ENCODE results near the gene ALDH2.

DNA sequence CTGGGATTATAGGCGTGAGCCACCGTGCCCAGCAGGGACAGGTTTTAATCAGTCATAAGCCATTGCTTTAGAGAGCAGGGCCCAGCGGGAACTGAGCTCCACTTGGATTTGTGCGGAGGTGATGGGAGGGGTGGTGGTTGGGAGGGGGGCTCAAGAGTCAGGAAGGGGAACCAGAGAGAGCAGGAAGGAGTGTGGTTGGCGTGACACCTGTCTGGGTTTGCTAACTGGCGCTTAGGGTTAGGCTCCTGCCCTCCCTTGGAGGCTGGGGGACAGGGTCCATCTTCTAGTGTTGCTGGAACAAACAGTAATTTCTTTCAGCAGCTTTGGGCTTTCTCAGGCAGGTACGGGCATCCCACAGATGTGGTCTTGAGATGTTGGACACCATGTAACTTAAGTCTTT is 7.5 kb upstream of the ALDH2 start:
- TF ChIP-seq, protein P1, sequence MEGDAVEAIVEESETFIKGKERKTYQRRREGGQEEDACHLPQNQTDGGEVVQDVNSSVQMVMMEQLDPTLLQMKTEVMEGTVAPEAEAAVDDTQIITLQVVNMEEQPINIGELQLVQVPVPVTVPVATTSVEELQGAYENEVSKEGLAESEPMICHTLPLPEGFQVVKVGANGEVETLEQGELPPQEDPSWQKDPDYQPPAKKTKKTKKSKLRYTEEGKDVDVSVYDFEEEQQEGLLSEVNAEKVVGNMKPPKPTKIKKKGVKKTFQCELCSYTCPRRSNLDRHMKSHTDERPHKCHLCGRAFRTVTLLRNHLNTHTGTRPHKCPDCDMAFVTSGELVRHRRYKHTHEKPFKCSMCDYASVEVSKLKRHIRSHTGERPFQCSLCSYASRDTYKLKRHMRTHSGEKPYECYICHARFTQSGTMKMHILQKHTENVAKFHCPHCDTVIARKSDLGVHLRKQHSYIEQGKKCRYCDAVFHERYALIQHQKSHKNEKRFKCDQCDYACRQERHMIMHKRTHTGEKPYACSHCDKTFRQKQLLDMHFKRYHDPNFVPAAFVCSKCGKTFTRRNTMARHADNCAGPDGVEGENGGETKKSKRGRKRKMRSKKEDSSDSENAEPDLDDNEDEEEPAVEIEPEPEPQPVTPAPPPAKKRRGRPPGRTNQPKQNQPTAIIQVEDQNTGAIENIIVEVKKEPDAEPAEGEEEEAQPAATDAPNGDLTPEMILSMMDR (IDR thresholded peaks at IDR 0.05) = no peak
- no peak for TF ChIP-seq POLR2A (IDR thresholded peaks at IDR 0.05)
